ENCODE measurements around the gene FAM227A.

The FAM227A gene

DNA sequence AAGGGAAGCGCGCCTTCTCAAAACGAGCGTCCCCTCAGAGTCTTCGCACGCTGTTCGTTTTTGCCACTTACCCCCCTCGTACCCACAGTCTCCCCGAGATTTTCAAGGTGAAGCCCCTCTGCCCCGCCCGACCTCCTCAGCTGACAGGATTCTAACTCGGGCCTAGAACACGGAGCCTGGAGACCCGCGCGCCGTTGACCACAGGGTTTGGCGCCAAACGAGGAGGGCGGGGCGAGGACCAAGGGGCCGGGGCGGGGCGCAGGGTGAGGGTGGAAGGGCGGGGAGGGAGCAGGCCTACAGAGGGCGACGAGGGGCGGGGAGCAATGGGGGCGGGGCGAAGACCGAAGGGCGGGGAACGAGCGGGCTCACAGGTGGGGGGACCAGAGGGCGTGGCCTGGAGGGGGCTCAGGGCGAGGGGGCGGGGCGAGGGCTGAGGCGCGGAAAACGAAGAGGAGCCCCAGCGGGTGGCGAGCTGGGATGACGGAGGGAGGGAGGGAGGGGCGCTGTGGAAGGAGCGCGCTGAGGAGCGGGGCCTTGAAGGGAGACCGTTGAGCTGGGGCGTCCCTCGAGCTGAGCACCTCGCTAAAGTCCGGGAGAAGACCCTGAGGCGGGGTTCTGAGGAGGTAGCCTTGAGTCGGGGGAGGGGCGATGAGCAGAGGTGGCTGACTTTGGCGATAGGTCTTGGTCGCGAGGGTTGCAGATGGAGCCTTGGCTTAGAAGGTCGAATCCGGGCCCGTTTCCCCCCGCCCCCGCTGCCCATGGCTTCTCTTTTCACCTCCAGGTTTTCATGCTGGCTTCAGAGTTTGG, 86.0 kb downstream of the FAM227A start, which contains the start of gene DMC1 (continued):
- no peak for TF ChIP-seq ZNF148 (tag by site-specific recombination; IDR thresholded peaks at IDR 0.05; ENCODE audit: borderline replicate concordance)
- TF ChIP-seq ZNF561 (tag by site-specific recombination; IDR thresholded peaks at IDR 0.05; ENCODE audit: borderline replicate concordance), result no peak; the same call in 1 of the 2 replicates
- TF ChIP-seq ZNF16 (tag by site-specific recombination; IDR thresholded peaks at IDR 0.05; ENCODE audit: low read depth), result no peak
- TF ChIP-seq ZBTB21 (tag by site-specific recombination; IDR thresholded peaks at IDR 0.05), result peak; percentile 62; the same call in 1 of the 2 replicates
- peak; percentile 51; the same call in 1 of the 2 replicates for TF ChIP-seq ZNF2 (tag by site-specific recombination; IDR thresholded peaks at IDR 0.05)
- TF ChIP-seq, protein P1, sequence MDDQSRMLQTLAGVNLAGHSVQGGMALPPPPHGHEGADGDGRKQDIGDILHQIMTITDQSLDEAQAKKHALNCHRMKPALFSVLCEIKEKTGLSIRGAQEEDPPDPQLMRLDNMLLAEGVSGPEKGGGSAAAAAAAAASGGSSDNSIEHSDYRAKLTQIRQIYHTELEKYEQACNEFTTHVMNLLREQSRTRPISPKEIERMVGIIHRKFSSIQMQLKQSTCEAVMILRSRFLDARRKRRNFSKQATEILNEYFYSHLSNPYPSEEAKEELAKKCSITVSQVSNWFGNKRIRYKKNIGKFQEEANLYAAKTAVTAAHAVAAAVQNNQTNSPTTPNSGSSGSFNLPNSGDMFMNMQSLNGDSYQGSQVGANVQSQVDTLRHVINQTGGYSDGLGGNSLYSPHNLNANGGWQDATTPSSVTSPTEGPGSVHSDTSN (CRISPR knock-in tag; IDR thresholded peaks at IDR 0.05), result no peak
- no peak for TF ChIP-seq ZNF350 (tag by site-specific recombination; IDR thresholded peaks at IDR 0.05)
- TF ChIP-seq, protein P2, sequence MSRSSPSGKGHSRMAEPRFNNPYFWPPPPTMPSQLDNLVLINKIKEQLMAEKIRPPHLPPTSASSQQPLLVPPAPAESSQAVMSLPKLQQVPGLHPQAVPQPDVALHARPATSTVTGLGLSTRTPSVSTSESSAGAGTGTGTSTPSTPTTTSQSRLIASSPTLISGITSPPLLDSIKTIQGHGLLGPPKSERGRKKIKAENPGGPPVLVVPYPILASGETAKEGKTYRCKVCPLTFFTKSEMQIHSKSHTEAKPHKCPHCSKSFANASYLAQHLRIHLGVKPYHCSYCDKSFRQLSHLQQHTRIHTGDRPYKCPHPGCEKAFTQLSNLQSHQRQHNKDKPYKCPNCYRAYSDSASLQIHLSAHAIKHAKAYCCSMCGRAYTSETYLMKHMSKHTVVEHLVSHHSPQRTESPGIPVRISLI (tag by site-specific recombination; IDR thresholded peaks at IDR 0.05), result no peak
- peak; percentile 44; the same call in 1 of the 2 replicates for TF ChIP-seq ZNF76 (tag by site-specific recombination; IDR thresholded peaks at IDR 0.05; ENCODE audit: borderline replicate concordance, low read depth)
- TF ChIP-seq ZNF138 (tag by site-specific recombination; IDR thresholded peaks at IDR 0.05; ENCODE audit: borderline replicate concordance), result no peak
- peak; percentile 90 for TF ChIP-seq PATZ1 (tag by site-specific recombination; IDR thresholded peaks at IDR 0.05)
- TF ChIP-seq ZBTB8A (tag by site-specific recombination; IDR thresholded peaks at IDR 0.05), result peak; percentile 72; the same call in 1 of the 2 replicates
- no peak for TF ChIP-seq ZNF513 (tag by site-specific recombination; IDR thresholded peaks at IDR 0.05)
- no peak for TF ChIP-seq ZNF791 (tag by site-specific recombination; IDR thresholded peaks at IDR 0.05)
- TF ChIP-seq ZFP41 (tag by site-specific recombination; IDR thresholded peaks at IDR 0.05; ENCODE audit: borderline replicate concordance), result no peak
- no peak for TF ChIP-seq ZNF19 (tag by site-specific recombination; IDR thresholded peaks at IDR 0.05; ENCODE audit: low read depth)
- TF ChIP-seq GLIS1 (tag by site-specific recombination; IDR thresholded peaks at IDR 0.05), result peak; percentile 14; the same call in 1 of the 2 replicates
- no peak for TF ChIP-seq RBAK (tag by site-specific recombination; IDR thresholded peaks at IDR 0.05)
- 0 out of 2 replicates have a peak, but pooled peaks have one; percentile 19 for TF ChIP-seq INSM2 (tag by site-specific recombination; IDR thresholded peaks at IDR 0.05)
- TF ChIP-seq ZBTB17 (tag by site-specific recombination; IDR thresholded peaks at IDR 0.05), result peak; percentile 56
- peak; percentile 52; the same call in 1 of the 2 replicates for TF ChIP-seq ZNF324 (tag by site-specific recombination; IDR thresholded peaks at IDR 0.05)
- no peak for TF ChIP-seq ZNF626 (tag by site-specific recombination; IDR thresholded peaks at IDR 0.05)
- TF ChIP-seq ZNF658 (tag by site-specific recombination; IDR thresholded peaks at IDR 0.05), result no peak
- no peak for TF ChIP-seq ZNF560 (tag by site-specific recombination; IDR thresholded peaks at IDR 0.05; ENCODE audit: borderline replicate concordance)
- no peak for TF ChIP-seq ZNF37A (tag by site-specific recombination; IDR thresholded peaks at IDR 0.05)
- no peak for TF ChIP-seq ZNF449 (tag by site-specific recombination; IDR thresholded peaks at IDR 0.05)
- TF ChIP-seq ZNF202 (tag by site-specific recombination; IDR thresholded peaks at IDR 0.05; ENCODE audit: borderline replicate concordance), result no peak

Data from HEK293 (cell line).